IMR-90 (cell line): ENCODE results near the gene OR10AD1. TPM values are rescaled to one million over a fixed set of nuclear protein-coding genes. Genes with fewer than 3 reads are reported as not detected.

ENCODE experiments used
- ATAC-seq: fragments of 200-7000 bp; cut with Tn5 transposase; 2 replicates; pipeline ENCODE4 v1.9.1; 2020; ENCODE audit warnings: low read depth, mild to moderate bottlenecking, moderate library complexity
- BruUV-seq: library from RNA; stranded (reverse); fragments of 400-500 nt; replicated peaks from 2 replicates; lab custom pipeline; 2021; lab: Mats Ljungman, UMichigan
- CTCF ChIA-PET: fragments of 300-600 bp; formaldehyde crosslinking; extraction: SDS; loops from one replicate; lab custom pipeline; 2021; ENCODE audit warnings: antibody characterized with exemption; lab: Yijun Ruan, JAX
- POLR2A ChIA-PET: fragments of 300-600 bp; sonication (Branson Sonifier 250); formaldehyde crosslinking; loops from one replicate; lab custom pipeline; 2022; ENCODE audit warnings: antibody characterized with exemption; ENCODE audit not compliant: unreplicated experiment; lab: Charles Lee
- DNase-seq: peaks from one replicate; pipeline ENCODE4 v3.0.0; 2013
- H2AFZ ChIP-seq: replicated peaks from 2 replicates; pipeline ENCODE3; 2013; ENCODE audit warnings: low read length, mild to moderate bottlenecking; ENCODE audit not compliant: poor library complexity
- H2AK5ac ChIP-seq: 2 replicates; pipeline ENCODE4 v1.6.1; 2013; ENCODE audit warnings: low read depth, low read length, inconsistent platforms
- H2AK9ac ChIP-seq: replicated peaks from 2 replicates; pipeline ENCODE3; 2013; ENCODE audit warnings: mild to moderate bottlenecking, low read depth, low read length, moderate library complexity; ENCODE audit not compliant: poor library complexity
- H2BK120ac ChIP-seq: 2 replicates; pipeline ENCODE4 v1.6.1; 2013; ENCODE audit warnings: low read depth, low read length, inconsistent platforms
- H2BK15ac ChIP-seq: 3 replicates; pipeline ENCODE4 v1.6.1; 2013; ENCODE audit warnings: low read depth, low read length, inconsistent platforms
- H2BK20ac ChIP-seq: 2 replicates; pipeline ENCODE4 v1.6.1; 2013; ENCODE audit warnings: low read depth, mild to moderate bottlenecking, inconsistent platforms, low read length, moderate library complexity
- H2BK5ac ChIP-seq: 2 replicates; pipeline ENCODE4 v1.6.1; 2013; ENCODE audit warnings: mild to moderate bottlenecking, low read depth, low read length, inconsistent platforms; ENCODE audit not compliant: poor library complexity, severe bottlenecking
- H3K14ac ChIP-seq: replicated peaks from 2 replicates; pipeline ENCODE4 v1.6.1; 2013; ENCODE audit warnings: low read depth, low read length, inconsistent platforms
- H3K18ac ChIP-seq: 2 replicates; pipeline ENCODE4 v1.6.1; 2013; ENCODE audit warnings: low read depth, low read length, control low read depth
- H3K23ac ChIP-seq: 2 replicates; pipeline ENCODE4 v1.6.1; 2013; ENCODE audit warnings: low read depth, low read length, inconsistent platforms
- H3K27ac ChIP-seq: 2 replicates; pipeline ENCODE4 v1.5.1; 2013; ENCODE audit warnings: mild to moderate bottlenecking, control low read depth, low read length; ENCODE audit not compliant: insufficient read depth
- H3K27me3 ChIP-seq: 2 replicates; pipeline ENCODE4 v1.6.1; 2013; ENCODE audit warnings: low read length; ENCODE audit not compliant: control insufficient read depth, insufficient read depth
- H3K36me3 ChIP-seq: 2 replicates; pipeline ENCODE4 v1.6.1; 2013; ENCODE audit warnings: low read length, mixed read lengths; ENCODE audit not compliant: control insufficient read depth, insufficient read depth
- H3K4ac ChIP-seq: 2 replicates; pipeline ENCODE4 v1.6.1; 2013; ENCODE audit warnings: low read depth, low read length, inconsistent platforms
- H3K4me1 ChIP-seq: 2 replicates; pipeline ENCODE4 v1.6.1; 2013; ENCODE audit warnings: low read length, mixed read lengths; ENCODE audit not compliant: control insufficient read depth, insufficient read depth
- H3K4me2 ChIP-seq: 2 replicates; pipeline ENCODE4 v1.6.1; 2013; ENCODE audit warnings: low read depth, mild to moderate bottlenecking, control low read depth, low read length, moderate library complexity
- H3K4me3 ChIP-seq: 2 replicates; pipeline ENCODE4 v1.5.1; 2013; ENCODE audit warnings: low read depth, mild to moderate bottlenecking, control low read depth, low read length, moderate library complexity; ENCODE audit not compliant: insufficient read depth
- H3K56ac ChIP-seq: 2 replicates; pipeline ENCODE4 v1.6.1; 2013; ENCODE audit warnings: low read length, inconsistent platforms; ENCODE audit not compliant: insufficient read depth; ENCODE audit errors: extremely low read depth
- H3K79me1 ChIP-seq, 2 experiments: 2 replicates each; pipeline ENCODE4 v1.6.1; 2013; ENCODE audit warnings: low read length in 2 of 2, inconsistent platforms in 1 of 2, low read depth in 1 of 2
- H3K9ac ChIP-seq: 2 replicates; pipeline ENCODE4 v1.6.1; 2013; ENCODE audit warnings: low read depth, low read length, control low read depth
- H3K9me1 ChIP-seq: 2 replicates; pipeline ENCODE4 v1.6.1; 2013; ENCODE audit warnings: low read length, inconsistent platforms; ENCODE audit not compliant: insufficient read depth
- H3K9me3 ChIP-seq: 2 replicates; pipeline ENCODE4 v1.6.1; 2013; ENCODE audit warnings: low read length; ENCODE audit not compliant: control insufficient read depth, insufficient read depth
- H4K20me1 ChIP-seq: 2 replicates; pipeline ENCODE4 v1.6.1; 2013; ENCODE audit warnings: low read length, inconsistent platforms; ENCODE audit not compliant: insufficient read depth
- H4K5ac ChIP-seq: 2 replicates; pipeline ENCODE4 v1.6.1; 2013; ENCODE audit warnings: mild to moderate bottlenecking, low read depth, low read length, control low read depth
- H4K8ac ChIP-seq, 2 experiments: 2 replicates each; pipeline ENCODE4 v1.6.1; 2013; ENCODE audit warnings: low read depth in 2 of 2, low read length in 2 of 2, control low read depth in 1 of 2, inconsistent platforms in 1 of 2
- H4K91ac ChIP-seq: 2 replicates; pipeline ENCODE4 v1.6.1; 2013; ENCODE audit warnings: low read depth, low read length, inconsistent platforms; ENCODE audit not compliant: insufficient read depth
- CEBPB ChIP-seq: IDR thresholded peaks from 2 replicates; pipeline ENCODE4 v1.6.1; 2012; ENCODE audit warnings: low read depth, low read length, improper control_type of control experiment
- CHD1 ChIP-seq: IDR thresholded peaks from 2 replicates; pipeline ENCODE4 v1.6.1; 2012; ENCODE audit warnings: low read depth, low read length, improper control_type of control experiment
- CTCF ChIP-seq: conservative IDR thresholded peaks from 2 replicates; pipeline ENCODE4 v1.5.1; 2012; ENCODE audit warnings: mild to moderate bottlenecking, low read depth, low read length, improper control_type of control experiment
- ELK1 ChIP-seq: fragments of 150-350 bp; IDR thresholded peaks from 2 replicates; pipeline ENCODE4 v1.6.1; 2016; ENCODE audit warnings: low read depth, mild to moderate bottlenecking, low read length, moderate library complexity, borderline replicate concordance
- FOS ChIP-seq: fragments of 150-350 bp; IDR thresholded peaks from 2 replicates; pipeline ENCODE4 v1.6.1; 2016; ENCODE audit warnings: low read depth, low read length
- MAFK ChIP-seq: IDR thresholded peaks from 2 replicates; pipeline ENCODE4 v1.6.1; 2012; ENCODE audit warnings: low read depth, low read length, improper control_type of control experiment
- MAZ ChIP-seq: IDR thresholded peaks from 2 replicates; pipeline ENCODE4 v1.6.1; 2012; ENCODE audit warnings: low read depth, mild to moderate bottlenecking, low read length, improper control_type of control experiment, moderate library complexity, borderline replicate concordance
- MXI1 ChIP-seq: IDR thresholded peaks from 2 replicates; pipeline ENCODE4 v1.6.1; 2012; ENCODE audit warnings: low read depth, mild to moderate bottlenecking, low read length, moderate library complexity, borderline replicate concordance
- NFE2L2 ChIP-seq: fragments of 150-350 bp; IDR thresholded peaks from 2 replicates; pipeline ENCODE4 v1.6.1; 2016; ENCODE audit warnings: low read depth, mild to moderate bottlenecking, low read length
- POLR2A ChIP-seq: IDR thresholded peaks from 2 replicates; pipeline ENCODE4 v1.6.1; 2012; ENCODE audit warnings: mild to moderate bottlenecking, low read depth, low read length
- RCOR1 ChIP-seq: IDR thresholded peaks from 2 replicates; pipeline ENCODE4 v1.6.1; 2012; ENCODE audit warnings: mild to moderate bottlenecking, low read length, improper control_type of control experiment; ENCODE audit not compliant: insufficient replicate concordance
- RFX5 ChIP-seq: IDR thresholded peaks from 2 replicates; pipeline ENCODE4 v1.8.0; 2012; ENCODE audit warnings: low read depth, mild to moderate bottlenecking, low read length, moderate library complexity
- SMC3 ChIP-seq: fragments of 150-350 bp; IDR thresholded peaks from 2 replicates; pipeline ENCODE4 v1.6.1; 2016; ENCODE audit warnings: low read depth, mild to moderate bottlenecking, antibody characterized with exemption, low read length, moderate library complexity
- USF2 ChIP-seq: fragments of 150-350 bp; IDR thresholded peaks from 2 replicates; pipeline ENCODE4 v1.6.1; 2017; ENCODE audit warnings: mild to moderate bottlenecking, antibody characterized with exemption, low read length, low read depth
- WGBS, 2 experiments: methylation state at CpG; one replicate each; pipeline versions ENCODE4 v1.1.5 to v1.1.7; 2013; ENCODE audit warnings: missing lambda C conversion rate in 2 of 2; ENCODE audit not compliant: insufficient read length in 1 of 2; ENCODE audit errors: extremely low coverage in 2 of 2; 5-methylcytosine and 5-hydroxymethylcytosine counted together
- dilution Hi-C: fragments of 300-500 bp; cut with HindIII; formaldehyde crosslinking; loops from one replicate; pipeline ENCODE4 v1.14.3; 2018; ENCODE audit warnings: low sequenced_read_pairs; ENCODE audit not compliant: unreplicated experiment
- in situ Hi-C: fragments of 300-500 bp; cut with MboI; formaldehyde crosslinking; loops from 3 replicates; pipeline ENCODE4 v1.14.3; 2019; ENCODE audit warnings: low sequenced_read_pairs, inconsistent platforms, mixed read lengths
- intact Hi-C: fragments of 100-400 bp; cut with micrococcal nuclease; formaldehyde crosslinking; loops from 2 replicates; pipeline ENCODE4 v1.10.0; 2022
- polyA plus RNA-seq, 3 experiments: library from polyadenylated mRNA; depleted of rRNA; stranded (reverse); fragments of >200 nt; gene quantifications; 2 replicates each; pipeline ENCODE4 v1.2.3, GENCODE V29; 2012; ENCODE audit warnings: low replicate concordance in 1 of 3
- total RNA-seq: library from RNA; depleted of rRNA; stranded (reverse); fragments of >200 nt; gene quantifications from 2 replicates; pipeline ENCODE4 v1.2.3, GENCODE V29; 2012

The OR10AD1 gene
- total and polyA plus RNA-seq, 2 of the 4 experiments (the other 2 are of a cell fraction) = not detected

- H4K8ac ChIP-seq = no peak overlapping the region
- no peaks in the 10 kb centered on the region for H3K4me1 ChIP-seq
- no peak overlapping the region for H3K56ac ChIP-seq
- ATAC-seq (no peak), DNase-seq (no peak)
- H3K79me1 ChIP-seq = no peaks in the 10 kb centered on the region
- H4K20me1 ChIP-seq = no peaks in the 10 kb centered on the region
- no peak overlapping the region for H2BK120ac ChIP-seq
- WGBS, 2 experiments = no CpG with 5 or more reads among the region's 1 CpG
- H2BK20ac ChIP-seq = no peak overlapping the region
- BruUV-seq = no TSS peak
- H3K9me1 ChIP-seq = no peaks in the 10 kb centered on the region
- no peak overlapping the region for H2BK5ac ChIP-seq
- dilution Hi-C loops (no loop called here), in situ Hi-C loops (no loop called here), intact Hi-C loops (no loop called here)
- no peaks in the 10 kb centered on the region for H3K36me3 ChIP-seq
- H3K14ac ChIP-seq = no peak overlapping the region
- no peak overlapping the region for H4K5ac ChIP-seq
- H3K27ac ChIP-seq = no peak overlapping the region
- no peak overlapping the region for H2AK9ac ChIP-seq
- no peak overlapping the region for H3K23ac ChIP-seq
- no peak for TF ChIP-seq ELK1
- no peak for TF ChIP-seq FOS
- no peak for TF ChIP-seq CEBPB
- TF ChIP-seq MXI1 = no peak
- no peak for TF ChIP-seq RFX5
- no peak for TF ChIP-seq NFE2L2
- no peak for TF ChIP-seq RCOR1
- no peak for TF ChIP-seq MAFK
- TF ChIP-seq POLR2A = no peak
- TF ChIP-seq SMC3 = no peak
- TF ChIP-seq CTCF = no peak
- TF ChIP-seq MAZ = no peak
- no peak for TF ChIP-seq CHD1
- TF ChIP-seq USF2 = no peak
- no peak overlapping the region for H2AFZ ChIP-seq
- no peak overlapping the region for H2AK5ac ChIP-seq
- no peaks in the 10 kb centered on the region for H3K9me3 ChIP-seq
- H3K4me2 ChIP-seq = no peak overlapping the region
- POLR2A ChIA-PET = no interaction called here
- no peak overlapping the region for H3K18ac ChIP-seq
- peaks cover 7% of the 10 kb centered on the region; the same call in 1 of the 2 replicates for H3K27me3 ChIP-seq
- H4K91ac ChIP-seq = no peak overlapping the region
- H3K9ac ChIP-seq = no peak overlapping the region
- H3K4me3 ChIP-seq = no peak overlapping the region
- no peak overlapping the region for H3K4ac ChIP-seq
- CTCF ChIA-PET = no interaction called here
- H2BK15ac ChIP-seq = no peak overlapping the region
Measured at GRCh38 chr12:48220701-48221100, 17.6 kb upstream of the OR10AD1 start.
